Right lobe of liver (tissue), 4 donors: ENCODE results near the gene COL18A1.

ENCODE experiments used
- POLR2A ChIP-seq: fragments of 450-650 bp; IDR thresholded peaks from one replicate; pipeline ENCODE4 v1.6.1; 2017; ENCODE audit warnings: antibody characterized with exemption, mild to moderate bottlenecking
- TF ChIP-seq, protein P1 (sequence below), 4 donors: fragments of 200-600 bp in 3 of 4; fragments of 450-650 bp in 1 of 4; IDR thresholded peaks; one replicate each; pipeline versions ENCODE4 v1.5.1 to v1.8.0; 2016 to 2022; ENCODE audit warnings: antibody characterized with exemption in 4 of 4, mild to moderate bottlenecking in 2 of 4
- donor health status: DM: no; HTN: no; CAD: no.
- donor health status: DM: no; HTN: no; CAD: no.
- donor health status: DM: no; HTN: yes; CAD: no.

DNA sequence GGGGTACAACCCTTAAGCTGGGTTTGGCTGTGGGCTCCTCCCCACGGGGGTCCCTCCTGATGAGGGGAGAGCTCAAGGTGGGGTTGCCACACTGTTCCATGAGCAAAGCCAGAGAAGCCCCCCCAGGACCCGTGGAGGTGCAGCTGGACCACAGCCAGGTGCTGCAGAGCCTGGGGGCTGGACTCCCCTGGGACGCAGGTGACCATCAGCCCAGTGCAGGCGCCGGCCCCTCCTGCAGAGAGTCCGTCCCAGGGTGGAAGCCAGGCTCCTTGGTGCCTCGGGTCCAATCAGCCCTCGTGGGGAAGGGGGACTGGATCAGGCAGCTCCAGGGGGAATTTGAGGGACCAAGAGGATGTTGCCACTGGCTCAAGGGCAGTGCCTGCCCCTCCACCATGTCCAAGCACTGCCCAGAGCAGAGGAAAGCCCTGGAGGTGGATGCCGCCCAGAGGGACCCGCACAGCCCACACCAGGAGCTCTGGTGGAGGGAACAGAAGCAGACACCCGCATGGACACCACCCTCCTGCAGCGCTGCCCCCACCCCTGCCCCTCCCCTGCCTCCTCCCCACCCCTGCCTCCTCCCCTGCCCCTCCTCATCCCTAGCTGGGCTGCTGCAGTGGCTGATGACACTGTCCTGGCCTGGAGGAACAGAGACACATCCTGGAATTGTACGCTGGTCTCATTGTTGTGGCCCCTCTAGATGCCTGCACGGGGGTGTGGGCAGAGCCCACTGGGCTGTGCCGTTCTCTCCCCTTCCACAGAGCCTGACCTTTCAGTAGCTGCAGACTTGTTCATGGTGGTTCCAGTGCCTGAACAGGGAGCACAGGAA is 30.8 kb upstream of the COL18A1 start:
- TF ChIP-seq, protein P1, sequence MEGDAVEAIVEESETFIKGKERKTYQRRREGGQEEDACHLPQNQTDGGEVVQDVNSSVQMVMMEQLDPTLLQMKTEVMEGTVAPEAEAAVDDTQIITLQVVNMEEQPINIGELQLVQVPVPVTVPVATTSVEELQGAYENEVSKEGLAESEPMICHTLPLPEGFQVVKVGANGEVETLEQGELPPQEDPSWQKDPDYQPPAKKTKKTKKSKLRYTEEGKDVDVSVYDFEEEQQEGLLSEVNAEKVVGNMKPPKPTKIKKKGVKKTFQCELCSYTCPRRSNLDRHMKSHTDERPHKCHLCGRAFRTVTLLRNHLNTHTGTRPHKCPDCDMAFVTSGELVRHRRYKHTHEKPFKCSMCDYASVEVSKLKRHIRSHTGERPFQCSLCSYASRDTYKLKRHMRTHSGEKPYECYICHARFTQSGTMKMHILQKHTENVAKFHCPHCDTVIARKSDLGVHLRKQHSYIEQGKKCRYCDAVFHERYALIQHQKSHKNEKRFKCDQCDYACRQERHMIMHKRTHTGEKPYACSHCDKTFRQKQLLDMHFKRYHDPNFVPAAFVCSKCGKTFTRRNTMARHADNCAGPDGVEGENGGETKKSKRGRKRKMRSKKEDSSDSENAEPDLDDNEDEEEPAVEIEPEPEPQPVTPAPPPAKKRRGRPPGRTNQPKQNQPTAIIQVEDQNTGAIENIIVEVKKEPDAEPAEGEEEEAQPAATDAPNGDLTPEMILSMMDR (IDR thresholded peaks at IDR 0.05) = no peak
- TF ChIP-seq POLR2A = no peak
